ENCODE data around the gene PLS3. TPM values are rescaled to one million over a fixed set of nuclear protein-coding genes. Genes with fewer than 3 reads are reported as not detected.

Gene PLS3
- total and polyA plus RNA-seq, 2 of the 4 experiments (the other 2 are of a cell fraction), result 158 to 252 TPM

- dilution Hi-C loops (cut with HindIII; ENCODE audit: low sequenced_read_pairs, unreplicated experiment), result no loop called here
- 66% methylated on average over 5 of the region's 9 CpGs; no CpG with 5 or more reads in 1 of the 2 experiments for WGBS, 2 experiments (ENCODE audit: extremely low coverage in 2 of 2, insufficient read length in 1 of 2)
- POLR2A ChIA-PET (ENCODE audit: unreplicated experiment), result no interaction called here
Observed at GRCh38 chrX:115665122-115665521, 104.1 kb downstream of the PLS3 start.

More at GRCh38 chrX:115665122-115665521, 104.1 kb downstream of the PLS3 start:
- CTCF ChIA-PET, result no interaction called here
- Histone ChIP-seq H2BK20ac (ENCODE audit: low read depth, low read length) (no peak overlapping the region), H2BK5ac (ENCODE audit: low read depth, low read length, poor library complexity, severe bottlenecking) (no peak overlapping the region), H3K14ac (replicated peaks; ENCODE audit: low read depth, low read length) (no peak overlapping the region), H3K79me1 (ENCODE audit: low read depth in 1 of 2, low read length in 2 of 2) (no peaks in the 10 kb centered on the region), H2BK120ac (ENCODE audit: low read depth, low read length) (no peak overlapping the region), H3K4ac (ENCODE audit: low read depth, low read length) (no peak overlapping the region), H4K8ac (ENCODE audit: low read depth in 2 of 2, low read length in 2 of 2) (no peak overlapping the region), H3K9me1 (ENCODE audit: insufficient read depth, low read length) (no peaks in the 10 kb centered on the region), H3K9me3 (ENCODE audit: control insufficient read depth, insufficient read depth, low read length) (no peaks in the 10 kb centered on the region), H2AK9ac (replicated peaks; ENCODE audit: low read depth, low read length, poor library complexity) (no peak overlapping the region), H3K4me3 (ENCODE audit: insufficient read depth, low read depth, low read length) (no peak overlapping the region), H3K23ac (ENCODE audit: low read depth, low read length) (no peak overlapping the region), H4K20me1 (ENCODE audit: insufficient read depth, low read length) (no peaks in the 10 kb centered on the region), H4K91ac (ENCODE audit: insufficient read depth, low read depth, low read length) (no peak overlapping the region), H3K36me3 (ENCODE audit: control insufficient read depth, insufficient read depth, low read length) (no peaks in the 10 kb centered on the region), H2AFZ (replicated peaks; ENCODE audit: low read length, poor library complexity) (no peak overlapping the region), H3K18ac (ENCODE audit: low read depth, low read length) (no peak overlapping the region), H2AK5ac (ENCODE audit: low read depth, low read length) (no peak overlapping the region), H4K5ac (ENCODE audit: low read depth, low read length) (no peak overlapping the region), H3K27me3 (ENCODE audit: control insufficient read depth, insufficient read depth, low read length) (peaks cover 4% of the 10 kb centered on the region; the same call in 1 of the 2 replicates), H3K9ac (ENCODE audit: low read depth, low read length) (no peak overlapping the region), H3K56ac (ENCODE audit: extremely low read depth, insufficient read depth, low read length) (no peak overlapping the region), H3K27ac (ENCODE audit: insufficient read depth, low read length) (no peak overlapping the region), H3K4me2 (ENCODE audit: low read depth, low read length) (no peak overlapping the region), H2BK15ac (ENCODE audit: low read depth, low read length) (no peak overlapping the region), H3K4me1 (ENCODE audit: control insufficient read depth, insufficient read depth, low read length) (no peaks in the 10 kb centered on the region)
- intact Hi-C loops (cut with micrococcal nuclease) (no loop called here), in situ Hi-C loops (cut with MboI; ENCODE audit: low sequenced_read_pairs) (no loop called here)
- BruUV-seq (replicated peaks), result no TSS peak
- DNase-seq, result no peak
- ATAC-seq (ENCODE audit: low read depth), result no peak
- TF ChIP-seq RCOR1 (IDR thresholded peaks at IDR 0.05; ENCODE audit: insufficient replicate concordance, low read length) (no peak), SMC3 (IDR thresholded peaks at IDR 0.05; ENCODE audit: low read depth, low read length) (no peak), FOS (IDR thresholded peaks at IDR 0.05; ENCODE audit: low read depth, low read length) (no peak), ELK1 (IDR thresholded peaks at IDR 0.05; ENCODE audit: borderline replicate concordance, low read depth, low read length) (no peak)

All from IMR-90 (cell line).